SK-N-SH treated with all-trans-retinoic acid at 6 μM for 48 hours (cell line): Measurements from ENCODE around the gene PGGHG.

Experiments used
- ATAC-seq: fragments of 200-7000 bp; cut with Tn5 transposase; 3 replicates; pipeline ENCODE4 v1.9.1; 2020; ENCODE audit warnings: mild to moderate bottlenecking, moderate library complexity
- ARNTL ChIP-seq: fragments of 450-650 bp; formaldehyde crosslinking; IDR thresholded peaks from 2 replicates; pipeline ENCODE4 v1.5.0; 2020; ENCODE audit warnings: low read depth, mild to moderate bottlenecking, moderate library complexity, borderline replicate concordance
- BACH2 ChIP-seq: fragments of 250-450 bp; sonication (Bioruptor Pico); IDR thresholded peaks from 2 replicates; pipeline ENCODE4 v1.9.0; 2021; ENCODE audit warnings: mild to moderate bottlenecking, borderline replicate concordance
- CSDC2 ChIP-seq: fragments of 250-450 bp; sonication (Bioruptor Pico); IDR thresholded peaks from 2 replicates; pipeline ENCODE4 v1.5.0; 2020; ENCODE audit warnings: mild to moderate bottlenecking, moderate library complexity
- ESRRG ChIP-seq: fragments of 250-450 bp; sonication (Bioruptor Pico); IDR thresholded peaks from 2 replicates; pipeline ENCODE4 v1.6.1; 2021; ENCODE audit warnings: mild to moderate bottlenecking
- GLIS3 ChIP-seq: fragments of 250-450 bp; sonication (Bioruptor Pico); IDR thresholded peaks from 2 replicates; pipeline ENCODE4 v1.5.0; 2020; ENCODE audit warnings: mild to moderate bottlenecking, moderate library complexity
- ISL1 ChIP-seq: fragments of 250-450 bp; sonication (Bioruptor Pico); IDR thresholded peaks from 2 replicates; pipeline ENCODE4 v2.1.2; 2022; ENCODE audit warnings: mild to moderate bottlenecking, moderate library complexity
- OSR1 ChIP-seq: fragments of 250-450 bp; sonication (Bioruptor Pico); IDR thresholded peaks from 2 replicates; pipeline ENCODE4 v1.8.0; 2022; ENCODE audit warnings: moderate library complexity, mild to moderate bottlenecking, inconsistent platforms
- PPARA ChIP-seq: fragments of 250-450 bp; sonication (Bioruptor Pico); IDR thresholded peaks from 2 replicates; pipeline ENCODE4 v1.5.0; 2020; ENCODE audit warnings: mild to moderate bottlenecking, borderline replicate concordance
- RARB ChIP-seq: fragments of 250-450 bp; sonication (Bioruptor Pico); IDR thresholded peaks from 2 replicates; pipeline ENCODE4 v1.8.0; 2021; ENCODE audit warnings: mild to moderate bottlenecking, moderate library complexity
- TCF4 ChIP-seq: fragments of 250-450 bp; sonication (Bioruptor Pico); IDR thresholded peaks from 2 replicates; pipeline ENCODE4 v1.8.0; 2021; ENCODE audit warnings: mild to moderate bottlenecking, moderate library complexity, borderline replicate concordance
- TOX ChIP-seq: fragments of 250-450 bp; sonication (Bioruptor Pico); IDR thresholded peaks from 2 replicates; pipeline ENCODE4 v1.8.0; 2021; ENCODE audit warnings: mild to moderate bottlenecking, moderate library complexity, borderline replicate concordance
- ZFP3 ChIP-seq: fragments of 250-450 bp; sonication (Bioruptor Pico); IDR thresholded peaks from 2 replicates; pipeline ENCODE4 v1.5.0; 2020; ENCODE audit warnings: mild to moderate bottlenecking, moderate library complexity
- ZNF70 ChIP-seq: fragments of 450-650 bp; formaldehyde crosslinking; IDR thresholded peaks from 2 replicates; pipeline ENCODE4 v1.5.0; 2020; ENCODE audit warnings: mild to moderate bottlenecking, moderate library complexity
- ZNF8 ChIP-seq: fragments of 450-650 bp; formaldehyde crosslinking; IDR thresholded peaks from 2 replicates; pipeline ENCODE4 v1.5.0; 2020; ENCODE audit warnings: mild to moderate bottlenecking, moderate library complexity
- TF ChIP-seq, protein P1 (sequence below): fragments of 250-450 bp; sonication (Bioruptor Pico); IDR thresholded peaks from 2 replicates; pipeline ENCODE4 v1.5.1; 2020; ENCODE audit warnings: low read depth, mild to moderate bottlenecking, moderate library complexity
- TF ChIP-seq, protein P2 (sequence below): fragments of 250-450 bp; sonication (Bioruptor Pico); IDR thresholded peaks from 2 replicates; pipeline ENCODE4 v1.8.0; 2020; ENCODE audit warnings: mild to moderate bottlenecking, moderate library complexity, borderline replicate concordance
- TF ChIP-seq, protein P3 (sequence below): fragments of 250-450 bp; sonication (Bioruptor Pico); IDR thresholded peaks from 2 replicates; pipeline ENCODE4 v1.5.1; 2021; ENCODE audit warnings: mild to moderate bottlenecking, moderate library complexity
- TF ChIP-seq, protein P4 (sequence below): fragments of 250-450 bp; sonication (Bioruptor Pico); IDR thresholded peaks from 2 replicates; pipeline ENCODE4 v1.5.0; 2020; ENCODE audit warnings: mild to moderate bottlenecking, moderate library complexity
- TF ChIP-seq, protein P5 (sequence below): fragments of 250-450 bp; sonication (Bioruptor Pico); IDR thresholded peaks from 2 replicates; pipeline ENCODE4 v1.8.0; 2021; ENCODE audit warnings: low read depth, mild to moderate bottlenecking, moderate library complexity, borderline replicate concordance

Gene PGGHG

DNA sequence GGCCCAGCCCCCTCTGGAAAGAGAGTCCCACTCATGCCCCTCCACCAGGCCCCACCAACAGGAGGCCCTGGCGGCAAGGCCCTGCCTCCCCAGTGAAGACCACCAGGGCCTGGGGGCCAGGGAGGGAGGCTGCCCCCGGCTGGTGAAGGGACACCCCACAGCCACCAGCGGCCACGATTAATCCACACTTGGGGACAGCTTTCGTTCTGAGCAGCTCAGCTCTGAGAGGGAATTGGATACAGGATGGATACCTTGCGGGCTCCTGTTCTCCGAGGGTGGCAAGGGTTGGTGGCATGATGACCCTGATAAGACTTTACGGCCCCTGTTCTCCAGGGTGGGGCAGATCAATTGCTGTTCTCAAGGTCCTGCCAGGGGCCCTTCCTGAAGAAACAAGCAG, 17.6 kb upstream of the PGGHG start (continued):
- no peak for TF ChIP-seq PPARA
- TF ChIP-seq, all 23 proteins: peak for 0

DNA sequence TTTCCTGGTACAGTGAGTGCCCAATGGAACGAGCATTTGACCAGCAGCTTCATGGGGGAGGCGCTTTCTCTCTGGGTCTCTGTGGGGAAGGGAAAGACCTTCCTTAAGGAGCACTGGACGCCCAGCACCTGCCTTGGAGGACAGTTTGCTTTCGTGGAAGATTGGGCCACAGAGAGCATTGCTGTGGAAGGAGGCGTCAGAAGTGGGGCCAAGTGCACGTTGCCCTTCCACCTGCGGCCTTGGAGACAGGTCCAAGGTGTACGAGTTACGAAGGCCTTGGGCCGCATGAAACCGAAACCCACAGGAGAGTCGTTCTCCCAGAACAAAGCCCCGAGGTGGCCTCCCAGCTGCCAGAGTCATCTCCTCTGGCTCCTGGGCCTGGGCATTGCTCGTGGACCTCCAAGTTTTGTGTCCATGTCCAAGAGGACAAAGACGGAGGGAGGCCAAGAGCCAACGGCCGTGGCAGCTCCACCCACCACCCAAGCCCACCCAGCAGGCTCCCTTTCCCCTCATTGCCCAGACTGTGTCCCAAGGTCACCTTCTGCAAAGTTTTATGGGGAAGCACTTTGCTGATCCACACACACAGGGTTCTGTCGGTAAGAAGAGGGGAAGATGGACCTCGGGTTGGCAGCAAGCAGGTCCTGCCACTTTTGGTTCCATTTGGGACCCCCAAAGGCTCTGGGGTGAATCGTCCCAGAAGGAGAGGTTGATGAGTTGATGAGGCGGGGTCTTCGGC, 16.6 kb upstream of the PGGHG start:
- TF ChIP-seq, protein P1, sequence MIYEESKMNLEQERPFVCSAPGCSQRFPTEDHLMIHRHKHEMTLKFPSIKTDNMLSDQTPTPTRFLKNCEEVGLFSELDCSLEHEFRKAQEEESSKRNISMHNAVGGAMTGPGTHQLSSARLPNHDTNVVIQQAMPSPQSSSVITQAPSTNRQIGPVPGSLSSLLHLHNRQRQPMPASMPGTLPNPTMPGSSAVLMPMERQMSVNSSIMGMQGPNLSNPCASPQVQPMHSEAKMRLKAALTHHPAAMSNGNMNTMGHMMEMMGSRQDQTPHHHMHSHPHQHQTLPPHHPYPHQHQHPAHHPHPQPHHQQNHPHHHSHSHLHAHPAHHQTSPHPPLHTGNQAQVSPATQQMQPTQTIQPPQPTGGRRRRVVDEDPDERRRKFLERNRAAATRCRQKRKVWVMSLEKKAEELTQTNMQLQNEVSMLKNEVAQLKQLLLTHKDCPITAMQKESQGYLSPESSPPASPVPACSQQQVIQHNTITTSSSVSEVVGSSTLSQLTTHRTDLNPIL (CRISPR knock-in tag): no peak
- no peak for TF ChIP-seq ARNTL (CRISPR knock-in tag)
- no peak for TF ChIP-seq ESRRG (CRISPR knock-in tag)
- TF ChIP-seq, protein P2, sequence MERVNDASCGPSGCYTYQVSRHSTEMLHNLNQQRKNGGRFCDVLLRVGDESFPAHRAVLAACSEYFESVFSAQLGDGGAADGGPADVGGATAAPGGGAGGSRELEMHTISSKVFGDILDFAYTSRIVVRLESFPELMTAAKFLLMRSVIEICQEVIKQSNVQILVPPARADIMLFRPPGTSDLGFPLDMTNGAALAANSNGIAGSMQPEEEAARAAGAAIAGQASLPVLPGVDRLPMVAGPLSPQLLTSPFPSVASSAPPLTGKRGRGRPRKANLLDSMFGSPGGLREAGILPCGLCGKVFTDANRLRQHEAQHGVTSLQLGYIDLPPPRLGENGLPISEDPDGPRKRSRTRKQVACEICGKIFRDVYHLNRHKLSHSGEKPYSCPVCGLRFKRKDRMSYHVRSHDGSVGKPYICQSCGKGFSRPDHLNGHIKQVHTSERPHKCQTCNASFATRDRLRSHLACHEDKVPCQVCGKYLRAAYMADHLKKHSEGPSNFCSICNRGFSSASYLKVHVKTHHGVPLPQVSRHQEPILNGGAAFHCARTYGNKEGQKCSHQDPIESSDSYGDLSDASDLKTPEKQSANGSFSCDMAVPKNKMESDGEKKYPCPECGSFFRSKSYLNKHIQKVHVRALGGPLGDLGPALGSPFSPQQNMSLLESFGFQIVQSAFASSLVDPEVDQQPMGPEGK (CRISPR knock-in tag): no peak
- ATAC-seq: no peak

DNA sequence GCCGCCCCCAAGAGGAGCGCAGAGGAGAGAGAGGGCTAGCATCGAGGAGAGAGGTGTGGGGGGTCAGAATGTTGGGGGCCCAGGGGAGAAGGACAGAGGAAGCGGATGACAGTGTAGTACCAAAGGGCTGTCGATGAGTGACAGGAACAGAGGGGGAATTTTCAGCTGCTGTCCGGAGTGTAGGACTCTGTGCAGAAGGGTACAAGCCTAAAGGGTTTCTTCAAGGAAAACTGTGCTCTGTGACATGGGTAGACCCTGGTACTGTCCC, 16.1 kb upstream of the PGGHG start:
- ATAC-seq: no peak
- no peak for TF ChIP-seq TCF4
- no peak for TF ChIP-seq ESRRG (CRISPR knock-in tag)
- TF ChIP-seq RARB (CRISPR knock-in tag): no peak
- no peak for TF ChIP-seq ZFP3 (CRISPR knock-in tag)
- no peak for TF ChIP-seq CSDC2 (CRISPR knock-in tag)
- TF ChIP-seq, protein P3, sequence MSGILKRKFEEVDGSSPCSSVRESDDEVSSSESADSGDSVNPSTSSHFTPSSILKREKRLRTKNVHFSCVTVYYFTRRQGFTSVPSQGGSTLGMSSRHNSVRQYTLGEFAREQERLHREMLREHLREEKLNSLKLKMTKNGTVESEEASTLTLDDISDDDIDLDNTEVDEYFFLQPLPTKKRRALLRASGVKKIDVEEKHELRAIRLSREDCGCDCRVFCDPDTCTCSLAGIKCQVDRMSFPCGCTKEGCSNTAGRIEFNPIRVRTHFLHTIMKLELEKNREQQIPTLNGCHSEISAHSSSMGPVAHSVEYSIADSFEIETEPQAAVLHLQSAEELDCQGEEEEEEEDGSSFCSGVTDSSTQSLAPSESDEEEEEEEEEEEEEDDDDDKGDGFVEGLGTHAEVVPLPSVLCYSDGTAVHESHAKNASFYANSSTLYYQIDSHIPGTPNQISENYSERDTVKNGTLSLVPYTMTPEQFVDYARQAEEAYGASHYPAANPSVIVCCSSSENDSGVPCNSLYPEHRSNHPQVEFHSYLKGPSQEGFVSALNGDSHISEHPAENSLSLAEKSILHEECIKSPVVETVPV (CRISPR knock-in tag): no peak
- TF ChIP-seq BACH2 (CRISPR knock-in tag): no peak
- TF ChIP-seq, protein P4, sequence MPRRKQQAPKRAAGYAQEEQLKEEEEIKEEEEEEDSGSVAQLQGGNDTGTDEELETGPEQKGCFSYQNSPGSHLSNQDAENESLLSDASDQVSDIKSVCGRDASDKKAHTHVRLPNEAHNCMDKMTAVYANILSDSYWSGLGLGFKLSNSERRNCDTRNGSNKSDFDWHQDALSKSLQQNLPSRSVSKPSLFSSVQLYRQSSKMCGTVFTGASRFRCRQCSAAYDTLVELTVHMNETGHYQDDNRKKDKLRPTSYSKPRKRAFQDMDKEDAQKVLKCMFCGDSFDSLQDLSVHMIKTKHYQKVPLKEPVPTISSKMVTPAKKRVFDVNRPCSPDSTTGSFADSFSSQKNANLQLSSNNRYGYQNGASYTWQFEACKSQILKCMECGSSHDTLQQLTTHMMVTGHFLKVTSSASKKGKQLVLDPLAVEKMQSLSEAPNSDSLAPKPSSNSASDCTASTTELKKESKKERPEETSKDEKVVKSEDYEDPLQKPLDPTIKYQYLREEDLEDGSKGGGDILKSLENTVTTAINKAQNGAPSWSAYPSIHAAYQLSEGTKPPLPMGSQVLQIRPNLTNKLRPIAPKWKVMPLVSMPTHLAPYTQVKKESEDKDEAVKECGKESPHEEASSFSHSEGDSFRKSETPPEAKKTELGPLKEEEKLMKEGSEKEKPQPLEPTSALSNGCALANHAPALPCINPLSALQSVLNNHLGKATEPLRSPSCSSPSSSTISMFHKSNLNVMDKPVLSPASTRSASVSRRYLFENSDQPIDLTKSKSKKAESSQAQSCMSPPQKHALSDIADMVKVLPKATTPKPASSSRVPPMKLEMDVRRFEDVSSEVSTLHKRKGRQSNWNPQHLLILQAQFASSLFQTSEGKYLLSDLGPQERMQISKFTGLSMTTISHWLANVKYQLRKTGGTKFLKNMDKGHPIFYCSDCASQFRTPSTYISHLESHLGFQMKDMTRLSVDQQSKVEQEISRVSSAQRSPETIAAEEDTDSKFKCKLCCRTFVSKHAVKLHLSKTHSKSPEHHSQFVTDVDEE: no peak
- TF ChIP-seq ARNTL (CRISPR knock-in tag): no peak
- TF ChIP-seq, protein P1 (CRISPR knock-in tag): no peak
- TF ChIP-seq ZNF8 (CRISPR knock-in tag): no peak
- TF ChIP-seq GLIS3: no peak
- TF ChIP-seq PPARA: no peak
- TF ChIP-seq OSR1 (CRISPR knock-in tag): no peak

DNA sequence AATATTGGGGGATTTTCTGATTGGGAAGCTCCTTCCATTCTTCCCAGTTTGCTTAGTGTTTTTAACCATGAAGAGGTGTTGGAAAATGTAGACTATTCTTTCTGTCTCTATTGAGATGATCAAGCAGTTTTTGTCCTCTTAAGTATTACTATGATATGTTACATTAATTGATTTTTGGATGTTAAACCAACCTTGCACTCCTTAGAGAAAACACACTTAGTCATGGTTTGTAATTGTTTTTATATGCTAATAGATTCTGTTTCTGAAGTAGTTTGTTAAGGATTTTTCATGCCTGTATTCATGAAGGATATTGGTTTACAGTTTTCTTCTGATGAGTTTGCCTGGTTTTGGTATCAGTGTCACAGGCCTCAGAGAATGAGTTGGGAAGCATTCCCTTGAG, 12.7 kb upstream of the PGGHG start:
- ATAC-seq: no peak
- TF ChIP-seq, protein P2 (CRISPR knock-in tag): no peak
- TF ChIP-seq ISL1 (CRISPR knock-in tag) (no peak), ARNTL (CRISPR knock-in tag) (no peak), ESRRG (CRISPR knock-in tag) (no peak), PPARA (no peak), ZNF70 (CRISPR knock-in tag) (no peak), RARB (CRISPR knock-in tag) (no peak), TOX (CRISPR knock-in tag) (no peak), CSDC2 (CRISPR knock-in tag) (no peak), ZNF8 (CRISPR knock-in tag) (no peak), ZFP3 (CRISPR knock-in tag) (no peak)
- TF ChIP-seq, protein P5, sequence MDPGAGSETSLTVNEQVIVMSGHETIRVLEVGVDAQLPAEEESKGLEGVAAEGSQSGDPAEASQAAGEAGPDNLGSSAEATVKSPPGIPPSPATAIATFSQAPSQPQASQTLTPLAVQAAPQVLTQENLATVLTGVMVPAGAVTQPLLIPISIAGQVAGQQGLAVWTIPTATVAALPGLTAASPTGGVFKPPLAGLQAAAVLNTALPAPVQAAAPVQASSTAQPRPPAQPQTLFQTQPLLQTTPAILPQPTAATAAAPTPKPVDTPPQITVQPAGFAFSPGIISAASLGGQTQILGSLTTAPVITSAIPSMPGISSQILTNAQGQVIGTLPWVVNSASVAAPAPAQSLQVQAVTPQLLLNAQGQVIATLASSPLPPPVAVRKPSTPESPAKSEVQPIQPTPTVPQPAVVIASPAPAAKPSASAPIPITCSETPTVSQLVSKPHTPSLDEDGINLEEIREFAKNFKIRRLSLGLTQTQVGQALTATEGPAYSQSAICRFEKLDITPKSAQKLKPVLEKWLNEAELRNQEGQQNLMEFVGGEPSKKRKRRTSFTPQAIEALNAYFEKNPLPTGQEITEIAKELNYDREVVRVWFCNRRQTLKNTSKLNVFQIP: no peak
- TF ChIP-seq, protein P1 (CRISPR knock-in tag): no peak
- TF ChIP-seq, protein P3 (CRISPR knock-in tag): no peak
